Fibroblast of lung (primary cell): ENCODE results near the gene SMIM7. TPM values are rescaled to one million over a fixed set of nuclear protein-coding genes. Genes with fewer than 3 reads are reported as not detected.

Experiments used
- DNase-seq, 2 donors: peaks; one replicate each; pipeline versions ENCODE4 v3.0.0 to v3.0.0-alpha.2; 2010; ENCODE audit warnings: low read depth in 2 of 2
- H2AFZ ChIP-seq: 2 replicates; pipeline ENCODE4 v1.5.1; 2012; ENCODE audit warnings: low read length, control low read depth, inconsistent platforms
- H3K27ac ChIP-seq: 2 replicates; pipeline ENCODE4 v1.5.1; 2011; ENCODE audit warnings: low read length, control low read depth; ENCODE audit not compliant: insufficient read depth
- H3K27me3 ChIP-seq: 2 replicates; pipeline ENCODE4 v1.5.1; 2011; ENCODE audit warnings: mild to moderate bottlenecking, low read length; ENCODE audit not compliant: control insufficient read depth, insufficient read depth
- H3K36me3 ChIP-seq: 2 replicates; pipeline ENCODE4 v1.5.1; 2011; ENCODE audit warnings: low read length; ENCODE audit not compliant: control insufficient read depth, insufficient read depth
- H3K4me1 ChIP-seq: 2 replicates; pipeline ENCODE4 v1.5.1; 2011; ENCODE audit warnings: low read length; ENCODE audit not compliant: control insufficient read depth, insufficient read depth; ENCODE audit errors: extremely low read depth
- H3K4me2 ChIP-seq: 2 replicates; pipeline ENCODE4 v1.5.1; 2011; ENCODE audit warnings: low read length, control low read depth; ENCODE audit not compliant: insufficient read depth; ENCODE audit errors: extremely low read depth
- H3K4me3 ChIP-seq, 4 experiments: fragments of 200-600 bp in 1 of 4; sonication (generic) in 1 of 4; replicated peaks in 1 of 4; 2 replicates each; pipeline ENCODE4 v1.5.1; 2011 to 2016; ENCODE audit warnings: low read length in 4 of 4, low read depth in 3 of 4, mild to moderate bottlenecking in 3 of 4, control low read depth in 2 of 4, inconsistent platforms in 1 of 4, mixed read lengths in 1 of 4; ENCODE audit not compliant: insufficient read depth in 1 of 4; ENCODE audit errors: control extremely low read depth in 1 of 4
- H3K79me2 ChIP-seq: 2 replicates; pipeline ENCODE4 v1.5.1; 2012; ENCODE audit warnings: mild to moderate bottlenecking, low read length, inconsistent platforms; ENCODE audit not compliant: control insufficient read depth, insufficient read depth
- H3K9ac ChIP-seq: 2 replicates; pipeline ENCODE4 v1.5.1; 2011; ENCODE audit warnings: mild to moderate bottlenecking, low read length, control low read depth; ENCODE audit not compliant: insufficient read depth
- H3K9me3 ChIP-seq: 2 replicates; pipeline ENCODE4 v1.5.1; 2012; ENCODE audit warnings: low read depth, low read length; ENCODE audit not compliant: control insufficient read depth, insufficient read depth
- H4K20me1 ChIP-seq: 2 replicates; pipeline ENCODE4 v1.5.1; 2011; ENCODE audit warnings: low read length; ENCODE audit not compliant: control insufficient read depth, insufficient read depth; ENCODE audit errors: extremely low read depth
- EZH2 ChIP-seq: IDR thresholded peaks from 2 replicates; pipeline ENCODE4 v1.5.1; 2012; ENCODE audit warnings: low read length, control low read depth, mild to moderate bottlenecking; ENCODE audit errors: missing control alignments
- polyA plus RNA-seq, 2 donors: library from polyadenylated mRNA; depleted of rRNA in 1 of 2; stranded (reverse) in 1 of 2; unstranded in 1 of 2; fragments of >200 nt; gene quantifications; 2 replicates each; pipeline ENCODE4 v1.2.1, GENCODE V29; 2011 to 2012; ENCODE audit warnings: missing spikeins in 1 of 2
- total RNA-seq: library from RNA; depleted of rRNA; stranded (reverse); fragments of >200 nt; gene quantifications from 2 replicates; pipeline ENCODE4 v1.2.1, GENCODE V29; 2014
- TF ChIP-seq, protein P1 (sequence below), 2 donors: IDR thresholded peaks in 1 of 2; conservative IDR thresholded peaks in 1 of 2; 1 replicate in 1 of 2; 2 replicates in 1 of 2; pipeline ENCODE4 v1.5.1; 2011 to 2012; ENCODE audit warnings: low read length in 2 of 2, control low read depth in 1 of 2, inconsistent platforms in 1 of 2, low read depth in 1 of 2, mild to moderate bottlenecking in 1 of 2

The SMIM7 gene
- total and polyA plus RNA-seq, 2 donors (not counting 1 experiment from before 2014, with no cell fraction given), result 58.1 to 91.4 TPM

DNA sequence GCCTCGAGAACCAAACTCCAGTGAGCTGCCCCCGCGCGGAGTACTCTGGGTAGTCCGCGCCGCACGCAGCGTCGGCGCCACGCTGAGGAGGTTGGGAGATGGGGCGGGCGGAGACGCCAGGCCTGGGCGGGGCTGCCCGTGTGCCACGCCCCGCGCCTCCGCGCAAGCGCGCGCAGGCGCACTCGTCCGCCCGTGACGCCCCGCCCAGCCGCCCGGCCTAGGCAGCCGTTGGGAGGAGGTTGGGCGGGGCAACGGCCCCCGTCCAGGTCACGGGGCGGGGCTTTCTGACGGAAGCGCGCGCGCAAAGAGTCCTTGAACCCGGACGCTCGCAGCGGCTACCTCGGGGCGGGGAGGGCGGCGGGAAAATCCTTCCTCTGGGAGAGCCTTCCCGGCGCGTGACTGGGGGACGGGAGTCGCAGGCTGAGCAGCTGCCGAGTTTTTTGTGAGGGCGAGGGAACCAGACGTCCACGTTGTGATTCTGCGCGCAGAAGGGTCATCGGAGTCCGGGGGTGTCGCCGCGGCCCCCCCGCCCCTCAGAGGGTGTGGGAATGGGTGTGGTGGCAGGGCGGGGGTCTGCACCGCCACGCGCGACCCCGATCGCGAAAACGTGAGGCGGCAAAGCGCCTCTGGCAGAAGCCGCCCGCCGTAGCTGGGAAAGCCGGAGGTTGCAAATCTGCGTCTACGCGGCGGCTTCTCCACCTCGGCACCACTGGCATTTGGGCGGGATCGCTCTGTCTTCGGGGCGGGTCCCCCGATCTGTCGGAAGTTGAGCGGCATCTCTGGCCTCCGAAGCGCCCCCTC, 31.6 kb downstream of the SMIM7 start, which contains the start of gene MED26:
MED26 (minus strand) TSS at position 22 of the 801 bp plus-strand sequence. CDS start 261 bp downstream, outside the sequence.
- Histone ChIP-seq H2AFZ (peak within 1 kb of the TSS; percentile 77), H3K4me2 (peak within 1 kb of the TSS; percentile 96), H3K79me2 (peaks cover 44% of the 10 kb centered on the region), H3K27ac (peak within 1 kb of the TSS; percentile 94), H3K36me3 (peaks cover 9% of the 10 kb centered on the region), H4K20me1 (no peaks in the 10 kb centered on the region), H3K4me1 (peaks cover 3% of the 10 kb centered on the region), H3K27me3 (no peaks in the 10 kb centered on the region), H3K4me3 (peak within 1 kb of the TSS; percentile 77 to 97 (median 92)), H3K9me3 (no peaks in the 10 kb centered on the region), H3K9ac (peak within 1 kb of the TSS; percentile 95)
- no peak for TF ChIP-seq EZH2
- TF ChIP-seq, protein P1, sequence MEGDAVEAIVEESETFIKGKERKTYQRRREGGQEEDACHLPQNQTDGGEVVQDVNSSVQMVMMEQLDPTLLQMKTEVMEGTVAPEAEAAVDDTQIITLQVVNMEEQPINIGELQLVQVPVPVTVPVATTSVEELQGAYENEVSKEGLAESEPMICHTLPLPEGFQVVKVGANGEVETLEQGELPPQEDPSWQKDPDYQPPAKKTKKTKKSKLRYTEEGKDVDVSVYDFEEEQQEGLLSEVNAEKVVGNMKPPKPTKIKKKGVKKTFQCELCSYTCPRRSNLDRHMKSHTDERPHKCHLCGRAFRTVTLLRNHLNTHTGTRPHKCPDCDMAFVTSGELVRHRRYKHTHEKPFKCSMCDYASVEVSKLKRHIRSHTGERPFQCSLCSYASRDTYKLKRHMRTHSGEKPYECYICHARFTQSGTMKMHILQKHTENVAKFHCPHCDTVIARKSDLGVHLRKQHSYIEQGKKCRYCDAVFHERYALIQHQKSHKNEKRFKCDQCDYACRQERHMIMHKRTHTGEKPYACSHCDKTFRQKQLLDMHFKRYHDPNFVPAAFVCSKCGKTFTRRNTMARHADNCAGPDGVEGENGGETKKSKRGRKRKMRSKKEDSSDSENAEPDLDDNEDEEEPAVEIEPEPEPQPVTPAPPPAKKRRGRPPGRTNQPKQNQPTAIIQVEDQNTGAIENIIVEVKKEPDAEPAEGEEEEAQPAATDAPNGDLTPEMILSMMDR (conservative IDR thresholded peaks at IDR 0.05 in 1 of 2, IDR thresholded peaks at IDR 0.05 in 1 of 2; ENCODE audit: low read depth in 1 of 2, low read length in 2 of 2), result no peak
- peak; percentile 85 to 92 for DNase-seq

DNA sequence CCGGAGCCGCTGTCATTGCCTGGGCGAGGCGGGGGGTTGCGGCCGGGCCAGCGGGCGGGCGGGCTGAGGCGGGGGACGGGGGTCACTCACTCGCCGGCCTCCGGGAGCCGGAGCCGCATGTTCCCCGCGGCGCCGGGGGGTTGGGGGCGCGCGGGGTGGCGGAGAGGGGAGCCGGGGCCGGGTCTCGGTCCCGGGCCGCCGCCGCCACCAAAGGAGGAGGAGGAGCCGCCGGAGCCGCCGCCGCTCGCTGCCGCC, 32.1 kb downstream of the SMIM7 start:
- TF ChIP-seq, protein P1 (conservative IDR thresholded peaks at IDR 0.05 in 1 of 2, IDR thresholded peaks at IDR 0.05 in 1 of 2; ENCODE audit: low read depth in 1 of 2, low read length in 2 of 2), result no peak
- no peak for TF ChIP-seq EZH2
- H3K27me3 ChIP-seq, result no peaks in the 10 kb centered on the region
- no peaks in the 10 kb centered on the region for H4K20me1 ChIP-seq
- peak overlapping the region; percentile 87 for H3K27ac ChIP-seq
- H3K36me3 ChIP-seq, result peaks cover 9% of the 10 kb centered on the region
- H2AFZ ChIP-seq, result no peak overlapping the region
- peak overlapping the region; percentile 94 for H3K4me2 ChIP-seq
- peak overlapping the region; percentile 89 for H3K9ac ChIP-seq
- peaks cover 3% of the 10 kb centered on the region for H3K4me1 ChIP-seq
- no peak for DNase-seq
- H3K4me3 ChIP-seq, result peak overlapping the region; percentile 77 to 97 (median 92)
- H3K9me3 ChIP-seq, result no peaks in the 10 kb centered on the region
- H3K79me2 ChIP-seq, result peaks cover 49% of the 10 kb centered on the region

DNA sequence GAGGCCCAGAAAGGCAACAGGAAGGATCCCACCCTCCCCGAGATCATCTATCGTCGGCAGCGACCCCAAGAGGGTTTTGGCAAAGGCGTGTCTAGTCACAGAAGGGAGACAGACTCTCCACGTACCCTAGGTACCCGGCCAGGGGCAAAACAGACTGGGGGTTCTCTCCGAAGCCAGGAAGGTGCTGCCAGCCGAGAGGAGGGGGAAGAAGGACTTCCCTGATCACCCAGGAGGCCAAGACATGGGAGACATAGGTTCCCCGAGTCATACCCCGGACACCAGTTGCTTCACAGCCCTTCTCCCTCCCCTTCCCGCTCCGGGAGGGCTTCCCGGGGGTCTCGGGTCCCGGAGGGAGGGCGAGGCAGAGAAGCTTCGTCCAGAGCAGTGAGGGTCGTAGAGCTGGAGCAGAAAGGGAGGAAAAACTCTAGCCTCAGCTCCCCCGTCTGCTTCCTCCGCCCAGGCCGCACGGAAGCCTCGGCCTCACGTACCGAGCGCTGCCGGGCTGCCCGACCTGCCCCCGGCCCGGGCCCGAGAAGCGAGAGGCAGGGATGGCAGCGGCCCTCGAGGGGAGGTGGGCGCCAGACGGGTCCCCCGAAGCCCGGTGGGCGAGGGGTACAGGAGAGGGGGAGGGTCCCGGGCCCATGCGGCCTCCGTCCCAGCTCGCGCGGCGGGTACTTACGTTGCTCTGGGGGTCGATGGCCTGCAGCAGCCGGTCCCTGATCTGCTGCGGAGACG, 32.6 kb downstream of the SMIM7 start:
- Histone ChIP-seq H3K9ac (peak overlapping the region; percentile 89), H3K4me3 (peak overlapping the region; percentile 77 to 97 (median 92)), H3K4me1 (peaks cover 3% of the 10 kb centered on the region), H3K79me2 (peaks cover 54% of the 10 kb centered on the region), H3K36me3 (peaks cover 9% of the 10 kb centered on the region), H4K20me1 (no peaks in the 10 kb centered on the region), H3K4me2 (peak overlapping the region; percentile 94), H3K27me3 (no peaks in the 10 kb centered on the region), H3K9me3 (no peaks in the 10 kb centered on the region), H2AFZ (no peak overlapping the region), H3K27ac (peak overlapping the region; percentile 87)
- no peak for TF ChIP-seq EZH2
- TF ChIP-seq, protein P1 (conservative IDR thresholded peaks at IDR 0.05 in 1 of 2, IDR thresholded peaks at IDR 0.05 in 1 of 2; ENCODE audit: low read depth in 1 of 2, low read length in 2 of 2), result no peak
- DNase-seq, result peak in 1 of 2 donors; percentile 3
